ENCODE data around the gene MCF2L2. TPM values are rescaled to one million over a fixed set of nuclear protein-coding genes. Genes with fewer than 3 reads are reported as not detected.
A peak's percentile ranks its signal among the peaks of the same experiment; 100 is the strongest.

Gene MCF2L2
- total RNA-seq, 1 experiment from 2014 or later, result not detected

GRCh38 chr3:183266454-183266853, 162.0 kb downstream of the MCF2L2 start:
- no peak for DNase-seq (ENCODE audit: low spot score)

GRCh38 chr3:183265834-183266417, 162.5 kb downstream of the MCF2L2 start:
- DNase-seq (ENCODE audit: low spot score), result peak; percentile 72

- no peak for DNase-seq (ENCODE audit: low spot score)
These were observed 163.2 kb downstream of the MCF2L2 start for GRCh38 chr3:183265157-183265642.

GRCh38 chr3:183264268-183264667, 164.2 kb downstream of the MCF2L2 start:
- DNase-seq (ENCODE audit: low spot score), result no peak

- DNase-seq (ENCODE audit: low spot score), result no peak
These were observed 165.5 kb downstream of the MCF2L2 start for GRCh38 chr3:183262875-183263378.

GRCh38 chr3:183261151-183261724, 167.2 kb downstream of the MCF2L2 start:
- no peak for DNase-seq (ENCODE audit: low spot score)

- DNase-seq (ENCODE audit: low spot score), result no peak
These were observed 168.1 kb downstream of the MCF2L2 start for GRCh38 chr3:183260167-183260904.

GRCh38 chr3:183259621-183260020, 168.8 kb downstream of the MCF2L2 start:
- no peak for DNase-seq (ENCODE audit: low spot score)

GRCh38 chr3:183259087-183259486, 169.3 kb downstream of the MCF2L2 start:
- no peak for DNase-seq (ENCODE audit: low spot score)

GRCh38 chr3:183255348-183255730, 173.1 kb downstream of the MCF2L2 start:
- DNase-seq (ENCODE audit: low spot score), result peak; percentile 55

GRCh38 chr3:183254487-183255347, 173.7 kb downstream of the MCF2L2 start:
- peak; percentile 73 for DNase-seq (ENCODE audit: low spot score)

- peak; percentile 61 for DNase-seq (ENCODE audit: low spot score)
These were observed 174.6 kb downstream of the MCF2L2 start for GRCh38 chr3:183253528-183254486.

GRCh38 chr3:183252973-183253527, 175.4 kb downstream of the MCF2L2 start, which contains the start of gene B3GNT5:
Gene B3GNT5, plus strand, starts transcription at chr3:183253253. Its CDS starts 16,546 bp downstream, at chr3:183269799.
- peak; percentile 83 for DNase-seq (ENCODE audit: low spot score)

GRCh38 chr3:183252118-183252782, 176.2 kb downstream of the MCF2L2 start:
- DNase-seq (ENCODE audit: low spot score), result no peak

- no peak for DNase-seq (ENCODE audit: low spot score)
These were observed 179.3 kb downstream of the MCF2L2 start for GRCh38 chr3:183249006-183249718.

- DNase-seq (ENCODE audit: low spot score), result no peak
These were observed 181.3 kb downstream of the MCF2L2 start for GRCh38 chr3:183247011-183247589.

GRCh38 chr3:183244981-183245476, 183.4 kb downstream of the MCF2L2 start:
- peak; percentile 38 for DNase-seq (ENCODE audit: low spot score)

GRCh38 chr3:183244219-183244618, 184.2 kb downstream of the MCF2L2 start:
- DNase-seq (ENCODE audit: low spot score), result no peak

All from HT-29 (cell line).